Activated T-helper 1 cell treated with anti-CD3 and anti-CD28 coated beads, Interleukin-12 subunit alpha, Interleukin-12 subunit beta, Interleukin-2, Interleukin-4 antibody, amounts not matched to agents 30 ng/mL and 10 ng/mL and 1 ng/mL, durations not matched to agents 14 hours and 24 hours and 36 hours (primary cell): ENCODE data around the gene SYT14. TPM values are rescaled to one million over a fixed set of nuclear protein-coding genes. Genes with fewer than 3 reads are reported as not detected.
"Not testable (repeated sequence)": the region's sequence is repeated elsewhere in the genome, so short reads cannot be mapped to it uniquely, and the experiment has no call there.

Source experiments
- DNase-seq: peaks from one replicate; pipeline ENCODE4 v3.0.0; 2021; ENCODE audit warnings: low spot score
- H3K27ac Mint-ChIP-seq: one replicate; pipeline ENCODE4 v1.8.0; 2021; ENCODE audit warnings: mild to moderate bottlenecking, mixed read lengths
- H3K27me3 Mint-ChIP-seq: one replicate; pipeline ENCODE4 v1.8.0; 2022; ENCODE audit warnings: mild to moderate bottlenecking, moderate library complexity, mixed read lengths; ENCODE audit not compliant: insufficient read depth
- H3K36me3 Mint-ChIP-seq: one replicate; pipeline ENCODE4 v1.8.0; 2021; ENCODE audit warnings: low read depth, mixed read lengths
- H3K4me1 Mint-ChIP-seq: one replicate; pipeline ENCODE4 v1.8.0; 2021; ENCODE audit warnings: low read depth, mixed read lengths
- H3K4me3 Mint-ChIP-seq: one replicate; pipeline ENCODE4 v1.8.0; 2021; ENCODE audit warnings: mild to moderate bottlenecking, moderate library complexity, mixed read lengths
- H3K9me3 Mint-ChIP-seq: one replicate; pipeline ENCODE4 v1.8.0; 2021; ENCODE audit warnings: mixed read lengths
- intact Hi-C: fragments of 100-400 bp; cut with micrococcal nuclease; formaldehyde crosslinking; loops from one replicate; pipeline ENCODE4 v1.15.1; 2024
- total RNA-seq: library from RNA; stranded (reverse); gene quantifications from 2 replicates; pipeline ENCODE4 v1.2.3, GENCODE V29; 2022

Gene SYT14
- total RNA-seq, 1 donor from 2014 or later = not detected

- intact Hi-C loops = no loop called here
- Mint-ChIP-seq H3K36me3 (no peaks in the 10 kb centered on the region), H3K4me3 (no peak overlapping the region), H3K27me3 (no peaks in the 10 kb centered on the region), H3K9me3 (no peaks in the 10 kb centered on the region), H3K27ac (no peak overlapping the region), H3K4me1 (no peaks in the 10 kb centered on the region)
- no peak for DNase-seq
Observed at GRCh38 chr1:210151052-210151672, 213.1 kb downstream of the SYT14 start.

GRCh38 chr1:210159211-210159610 lies 221.2 kb downstream of the SYT14 start:
- no peak overlapping the region for H3K4me3 Mint-ChIP-seq
- H3K27me3 Mint-ChIP-seq = peaks cover 2% of the 10 kb centered on the region
- no peaks in the 10 kb centered on the region for H3K9me3 Mint-ChIP-seq
- no peak overlapping the region for H3K27ac Mint-ChIP-seq
- no peaks in the 10 kb centered on the region for H3K36me3 Mint-ChIP-seq
- no peak for DNase-seq
- H3K4me1 Mint-ChIP-seq = no peaks in the 10 kb centered on the region
- intact Hi-C loops = no loop called here

GRCh38 chr1:210170220-210170619 lies 232.2 kb downstream of the SYT14 start:
- Mint-ChIP-seq H3K4me1 (no peaks in the 10 kb centered on the region), H3K4me3 (no peak overlapping the region), H3K9me3 (no peaks in the 10 kb centered on the region), H3K36me3 (no peaks in the 10 kb centered on the region), H3K27me3 (peaks cover 2% of the 10 kb centered on the region), H3K27ac (no peak overlapping the region)
- DNase-seq = no peak
- intact Hi-C loops = no loop called here

GRCh38 chr1:210174133-210174532 lies 236.1 kb downstream of the SYT14 start:
- intact Hi-C loops = no loop called here
- Mint-ChIP-seq H3K27me3 (no peaks in the 10 kb centered on the region), H3K27ac (no peak overlapping the region), H3K4me1 (no peaks in the 10 kb centered on the region), H3K9me3 (no peaks in the 10 kb centered on the region), H3K36me3 (no peaks in the 10 kb centered on the region), H3K4me3 (no peak overlapping the region)
- DNase-seq = no peak

GRCh38 chr1:210185063-210185462 lies 247.0 kb downstream of the SYT14 start:
- H3K9me3 Mint-ChIP-seq = no peaks in the 10 kb centered on the region
- peaks cover 5% of the 10 kb centered on the region for H3K27me3 Mint-ChIP-seq
- H3K4me1 Mint-ChIP-seq = no peaks in the 10 kb centered on the region
- DNase-seq = no peak
- H3K36me3 Mint-ChIP-seq = no peaks in the 10 kb centered on the region
- H3K4me3 Mint-ChIP-seq = no peak overlapping the region
- no peak overlapping the region for H3K27ac Mint-ChIP-seq
- intact Hi-C loops = no loop called here

GRCh38 chr1:210187849-210188606 lies 250.0 kb downstream of the SYT14 start:
- DNase-seq, H3K4me3 Mint-ChIP-seq, H3K27me3 Mint-ChIP-seq, H3K9me3 Mint-ChIP-seq, H3K4me1 Mint-ChIP-seq, intact Hi-C loops, H3K27ac Mint-ChIP-seq, H3K36me3 Mint-ChIP-seq: not testable (repeated sequence)

- Mint-ChIP-seq H3K4me1 (no peaks in the 10 kb centered on the region), H3K27me3 (no peaks in the 10 kb centered on the region), H3K36me3 (no peaks in the 10 kb centered on the region), H3K4me3 (no peak overlapping the region), H3K27ac (no peak overlapping the region), H3K9me3 (no peaks in the 10 kb centered on the region)
- intact Hi-C loops = no loop called here
- DNase-seq = no peak
Observed at GRCh38 chr1:210189426-210189825, 251.4 kb downstream of the SYT14 start.

GRCh38 chr1:210195635-210196160 lies 257.7 kb downstream of the SYT14 start:
- DNase-seq = no peak
- Mint-ChIP-seq H3K4me3 (no peak overlapping the region), H3K36me3 (no peaks in the 10 kb centered on the region), H3K9me3 (peaks cover 3% of the 10 kb centered on the region), H3K4me1 (no peaks in the 10 kb centered on the region), H3K27me3 (peaks cover under 1% of the 10 kb centered on the region), H3K27ac (no peak overlapping the region)
- intact Hi-C loops = no loop called here

- H3K27me3 Mint-ChIP-seq, H3K27ac Mint-ChIP-seq, H3K4me3 Mint-ChIP-seq, DNase-seq, H3K36me3 Mint-ChIP-seq, H3K9me3 Mint-ChIP-seq, intact Hi-C loops, H3K4me1 Mint-ChIP-seq: not testable (repeated sequence)
Observed at GRCh38 chr1:210196266-210196665, 258.2 kb downstream of the SYT14 start.

- H3K4me1 Mint-ChIP-seq = no peaks in the 10 kb centered on the region
- no peak for DNase-seq
- H3K9me3 Mint-ChIP-seq = peaks cover 3% of the 10 kb centered on the region
- no peaks in the 10 kb centered on the region for H3K36me3 Mint-ChIP-seq
- peaks cover 7% of the 10 kb centered on the region for H3K27me3 Mint-ChIP-seq
- intact Hi-C loops = no loop called here
- no peak overlapping the region for H3K27ac Mint-ChIP-seq
- no peak overlapping the region for H3K4me3 Mint-ChIP-seq
Observed at GRCh38 chr1:210198840-210199239, 260.8 kb downstream of the SYT14 start.

GRCh38 chr1:210200124-210200736 lies 262.2 kb downstream of the SYT14 start:
- Mint-ChIP-seq H3K27ac (no peak overlapping the region), H3K36me3 (no peaks in the 10 kb centered on the region), H3K9me3 (peaks cover 3% of the 10 kb centered on the region), H3K4me3 (no peak overlapping the region), H3K27me3 (peaks cover 7% of the 10 kb centered on the region), H3K4me1 (no peaks in the 10 kb centered on the region)
- no peak for DNase-seq
- intact Hi-C loops = no loop called here

- Mint-ChIP-seq H3K4me1 (no peaks in the 10 kb centered on the region), H3K36me3 (no peaks in the 10 kb centered on the region), H3K4me3 (no peak overlapping the region), H3K27me3 (peaks cover 9% of the 10 kb centered on the region), H3K9me3 (peaks cover 3% of the 10 kb centered on the region), H3K27ac (no peak overlapping the region)
- DNase-seq = no peak
- intact Hi-C loops = no loop called here
Observed at GRCh38 chr1:210201681-210202080, 263.7 kb downstream of the SYT14 start.
